Astrocyte of the cerebellum (primary cell): ENCODE measurements around the gene OGG1.

Experiments
- DNase-seq: peaks from one replicate; pipeline ENCODE4 v3.0.0-alpha.2; 2011; ENCODE audit warnings: low read depth
- H3K4me3 ChIP-seq: 2 replicates; pipeline ENCODE4 v1.5.1; 2011; ENCODE audit warnings: mild to moderate bottlenecking, low read depth, low read length, moderate library complexity
- in situ Hi-C: cut with HindIII; loops from 2 replicates; pipeline ENCODE4 v1.10.0; 2017; ENCODE audit warnings: low sequenced_read_pairs
- TF ChIP-seq, protein P1 (sequence below): IDR thresholded peaks from 2 replicates; pipeline ENCODE4 v1.5.1; 2012; ENCODE audit warnings: low read length, low read depth, moderate library complexity, mild to moderate bottlenecking; ENCODE audit errors: missing control alignments

The OGG1 gene

DNA sequence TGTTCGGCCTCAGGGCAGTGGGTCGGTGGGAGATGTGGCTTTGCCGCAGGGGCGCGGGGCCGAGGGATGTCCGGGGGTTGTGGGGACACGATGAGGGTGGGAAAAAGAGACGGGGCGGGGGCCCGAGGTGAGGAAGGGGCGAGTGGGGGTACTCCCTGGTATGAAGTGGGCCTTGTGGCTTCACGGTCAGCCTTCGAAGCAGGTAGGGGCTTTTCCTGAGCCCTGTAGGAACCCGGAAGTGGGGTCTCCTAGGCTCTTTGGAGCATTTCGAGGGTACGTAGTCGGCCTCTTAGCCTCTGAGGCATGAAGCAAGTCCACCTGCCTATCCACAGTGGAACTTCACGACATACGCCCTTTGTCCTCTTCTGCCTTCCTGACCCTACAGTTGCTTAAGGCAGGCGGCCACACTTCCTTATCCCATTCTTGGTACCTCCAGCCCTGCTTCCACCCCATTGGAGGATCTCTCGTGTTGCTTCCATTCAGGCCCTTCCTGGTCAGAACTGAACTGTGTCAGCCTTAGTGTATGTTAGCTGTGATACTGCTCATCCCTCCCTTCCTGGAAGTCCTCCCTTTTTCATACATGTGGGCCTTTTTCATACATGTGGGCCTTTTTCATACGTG lies 43.5 kb downstream of the OGG1 start:
- no peak for DNase-seq
- TF ChIP-seq, protein P1, sequence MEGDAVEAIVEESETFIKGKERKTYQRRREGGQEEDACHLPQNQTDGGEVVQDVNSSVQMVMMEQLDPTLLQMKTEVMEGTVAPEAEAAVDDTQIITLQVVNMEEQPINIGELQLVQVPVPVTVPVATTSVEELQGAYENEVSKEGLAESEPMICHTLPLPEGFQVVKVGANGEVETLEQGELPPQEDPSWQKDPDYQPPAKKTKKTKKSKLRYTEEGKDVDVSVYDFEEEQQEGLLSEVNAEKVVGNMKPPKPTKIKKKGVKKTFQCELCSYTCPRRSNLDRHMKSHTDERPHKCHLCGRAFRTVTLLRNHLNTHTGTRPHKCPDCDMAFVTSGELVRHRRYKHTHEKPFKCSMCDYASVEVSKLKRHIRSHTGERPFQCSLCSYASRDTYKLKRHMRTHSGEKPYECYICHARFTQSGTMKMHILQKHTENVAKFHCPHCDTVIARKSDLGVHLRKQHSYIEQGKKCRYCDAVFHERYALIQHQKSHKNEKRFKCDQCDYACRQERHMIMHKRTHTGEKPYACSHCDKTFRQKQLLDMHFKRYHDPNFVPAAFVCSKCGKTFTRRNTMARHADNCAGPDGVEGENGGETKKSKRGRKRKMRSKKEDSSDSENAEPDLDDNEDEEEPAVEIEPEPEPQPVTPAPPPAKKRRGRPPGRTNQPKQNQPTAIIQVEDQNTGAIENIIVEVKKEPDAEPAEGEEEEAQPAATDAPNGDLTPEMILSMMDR: no peak
- H3K4me3 ChIP-seq: peak overlapping the region; percentile 97
- in situ Hi-C loops: no loop called here

DNA sequence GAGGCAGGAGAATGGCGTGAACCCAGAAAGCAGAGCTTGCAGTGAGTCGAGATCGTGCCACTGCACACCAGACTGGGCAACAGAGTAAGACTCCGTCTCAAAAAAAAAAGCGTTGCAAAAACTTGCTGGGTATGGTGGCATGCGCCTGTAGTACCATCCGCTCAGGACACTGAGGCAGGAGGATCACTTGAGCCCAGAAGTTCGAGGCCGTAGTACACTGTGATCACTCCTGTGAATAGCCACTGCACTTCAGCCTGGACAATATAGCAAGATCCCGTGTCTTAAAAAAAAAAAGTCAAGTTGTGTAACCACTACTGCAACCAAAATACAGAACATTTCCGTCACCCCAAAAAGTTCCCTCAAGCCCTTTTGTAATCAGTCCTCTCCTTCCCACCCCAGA lies 44.6 kb downstream of the OGG1 start:
- in situ Hi-C loops: no loop called here
- TF ChIP-seq, protein P1: no peak
- DNase-seq: no peak
- H3K4me3 ChIP-seq: no peak overlapping the region

DNA sequence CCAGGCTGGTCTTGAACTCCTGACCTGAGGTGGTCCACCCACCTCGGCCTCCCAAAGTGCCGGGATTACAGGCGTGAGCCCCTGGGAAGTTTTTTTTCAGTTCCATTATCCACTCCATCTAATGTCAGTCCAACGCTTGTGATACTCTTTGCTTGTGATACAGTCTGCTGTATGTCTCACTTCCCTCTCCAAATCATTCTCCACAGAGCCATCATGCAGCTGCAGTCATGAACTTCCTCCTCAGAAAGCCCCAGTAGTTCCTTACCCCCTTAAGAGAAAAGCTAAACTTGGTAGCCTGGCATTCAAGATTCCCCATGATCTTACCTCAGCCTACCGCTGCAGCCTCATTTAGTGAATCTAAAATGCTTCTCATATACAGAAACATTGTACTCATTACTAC lies 45.5 kb downstream of the OGG1 start:
- no peak overlapping the region for H3K4me3 ChIP-seq
- DNase-seq: no peak
- in situ Hi-C loops: no loop called here
- TF ChIP-seq, protein P1: no peak

DNA sequence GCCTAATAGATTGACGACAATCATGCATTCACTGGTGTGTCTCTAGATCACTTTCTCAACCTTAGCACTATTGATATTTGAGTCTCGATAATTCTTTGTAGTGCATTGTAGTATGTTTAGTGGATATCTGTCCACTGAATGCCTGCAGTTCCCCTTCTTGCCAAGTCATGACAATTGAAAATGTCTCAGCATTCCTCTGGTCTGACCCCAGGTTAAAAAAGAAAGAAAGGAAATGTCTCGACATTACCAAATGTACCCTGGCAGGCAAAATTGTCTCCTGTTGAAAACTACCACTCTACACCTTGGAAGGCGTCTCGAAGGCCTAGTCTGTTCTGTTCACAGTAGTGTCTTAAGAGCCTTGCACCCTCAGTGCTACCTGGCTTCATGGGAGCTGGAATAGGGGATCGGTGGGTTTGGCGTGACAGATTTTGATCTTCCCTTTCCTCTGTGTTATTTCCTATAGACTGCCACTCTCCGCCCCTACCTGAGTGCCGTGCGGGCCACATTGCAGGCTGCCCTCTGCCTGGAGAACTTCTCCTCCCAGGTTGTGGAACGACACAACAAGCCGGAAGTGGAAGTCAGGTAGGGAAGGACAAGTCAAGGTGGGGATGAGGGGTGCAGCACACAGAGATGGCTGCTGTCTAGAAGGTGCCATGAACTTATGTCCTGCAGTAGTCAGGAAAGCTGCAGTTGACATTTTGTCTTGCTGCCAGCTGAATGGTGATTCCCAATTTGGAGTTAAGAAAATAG lies 47.6 kb downstream of the OGG1 start:
- DNase-seq: no peak
- TF ChIP-seq, protein P1: no peak
- in situ Hi-C loops: no loop called here
- H3K4me3 ChIP-seq: no peak overlapping the region

DNA sequence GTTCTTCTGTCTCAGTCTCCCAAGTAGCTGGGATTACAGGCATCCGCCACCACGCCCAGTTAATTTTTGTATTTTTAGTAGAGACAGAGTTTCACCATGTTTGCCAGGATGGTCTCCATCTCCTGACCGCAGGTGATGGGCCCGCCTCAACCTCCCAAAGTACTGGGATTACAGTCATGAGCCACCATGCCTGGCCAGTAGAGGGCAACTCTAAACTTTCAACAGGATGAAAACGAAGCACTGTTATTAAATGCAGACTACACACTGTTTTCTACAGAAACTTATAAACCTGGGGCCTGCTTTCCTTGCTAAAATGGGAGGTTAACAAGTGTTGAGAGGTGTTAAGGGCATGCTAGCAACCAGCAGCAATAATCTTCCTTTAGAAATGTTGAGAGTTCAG lies 50.8 kb downstream of the OGG1 start:
- in situ Hi-C loops: no loop called here
- no peak for DNase-seq
- no peak overlapping the region for H3K4me3 ChIP-seq
- TF ChIP-seq, protein P1: peak; percentile 32

DNA sequence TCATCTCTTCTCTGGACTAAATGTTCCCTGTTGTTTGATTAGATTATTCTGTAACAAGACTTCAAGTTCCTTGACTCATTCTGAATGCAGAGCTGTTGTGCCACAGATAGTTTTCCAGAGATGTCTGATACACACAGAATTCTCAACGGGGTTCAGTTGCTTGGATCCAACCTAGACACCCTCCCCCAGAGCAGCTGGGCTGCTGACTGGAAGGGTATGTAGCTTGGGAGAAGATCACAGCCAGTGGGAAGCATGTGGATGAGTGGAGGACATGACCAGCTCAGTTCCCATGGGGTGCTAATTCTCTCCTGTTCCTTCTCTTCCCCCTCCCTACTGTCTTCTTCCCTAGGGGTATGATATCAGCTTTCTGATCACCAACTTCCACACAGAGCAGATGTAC lies 53.7 kb downstream of the OGG1 start:
- no peak overlapping the region for H3K4me3 ChIP-seq
- TF ChIP-seq, protein P1: no peak
- no peak for DNase-seq
- in situ Hi-C loops: no loop called here
